ENCODE data around the gene SPATA13.

The SPATA13 gene

GRCh38 chr13:24288870-24289269, 128.3 kb downstream of the SPATA13 start:
- no peaks in the 10 kb centered on the region for H3K9me3 ChIP-seq (ENCODE audit: control insufficient read depth in 1 of 2, low read length in 2 of 2)
- no peak overlapping the region for H3K27ac ChIP-seq (ENCODE audit: low read length)
- peaks cover 0 to 6% of the 10 kb centered on the region in 2 donors for H3K4me1 ChIP-seq (ENCODE audit: control insufficient read depth in 1 of 2, insufficient read depth in 2 of 2, low read length in 2 of 2)
- peaks cover 60 to 64% of the 10 kb centered on the region in 2 donors for H3K36me3 ChIP-seq (ENCODE audit: control insufficient read depth in 1 of 2, insufficient read depth in 2 of 2, low read length in 2 of 2)
- no peaks in the 10 kb centered on the region for H3K27me3 ChIP-seq (ENCODE audit: low read depth, low read length)
- no peak overlapping the region for H3K4me3 ChIP-seq (ENCODE audit: low read depth in 1 of 2, low read length in 2 of 2)

GRCh38 chr13:24290280-24290932, 129.9 kb downstream of the SPATA13 start:
- peaks cover 63 to 68% of the 10 kb centered on the region in 2 donors for H3K36me3 ChIP-seq (ENCODE audit: control insufficient read depth in 1 of 2, insufficient read depth in 2 of 2, low read length in 2 of 2)
- no peaks in the 10 kb centered on the region for H3K9me3 ChIP-seq (ENCODE audit: control insufficient read depth in 1 of 2, low read length in 2 of 2)
- no peak overlapping the region for H3K27ac ChIP-seq (ENCODE audit: low read length)
- peaks cover 0 to 6% of the 10 kb centered on the region in 2 donors for H3K4me1 ChIP-seq (ENCODE audit: control insufficient read depth in 1 of 2, insufficient read depth in 2 of 2, low read length in 2 of 2)
- H3K4me3 ChIP-seq (ENCODE audit: low read depth in 1 of 2, low read length in 2 of 2) = no peak overlapping the region
- H3K27me3 ChIP-seq (ENCODE audit: low read depth, low read length) = no peaks in the 10 kb centered on the region

GRCh38 chr13:24292481-24292880, 132.0 kb downstream of the SPATA13 start:
- Histone ChIP-seq H3K9me3 (ENCODE audit: control insufficient read depth in 1 of 2, low read length in 2 of 2) (no peaks in the 10 kb centered on the region), H3K27ac (ENCODE audit: low read length) (no peak overlapping the region), H3K27me3 (ENCODE audit: low read depth, low read length) (no peaks in the 10 kb centered on the region), H3K36me3 (ENCODE audit: control insufficient read depth in 1 of 2, insufficient read depth in 2 of 2, low read length in 2 of 2) (peaks cover 65 to 68% of the 10 kb centered on the region in 2 donors), H3K4me1 (ENCODE audit: control insufficient read depth in 1 of 2, insufficient read depth in 2 of 2, low read length in 2 of 2) (peaks cover 0 to 6% of the 10 kb centered on the region in 2 donors), H3K4me3 (ENCODE audit: low read depth in 1 of 2, low read length in 2 of 2) (no peak overlapping the region)

- H3K27ac ChIP-seq (ENCODE audit: low read length) = no peak overlapping the region
- H3K36me3 ChIP-seq (ENCODE audit: control insufficient read depth in 1 of 2, insufficient read depth in 2 of 2, low read length in 2 of 2) = peaks cover 67 to 72% of the 10 kb centered on the region in 2 donors
- H3K27me3 ChIP-seq (ENCODE audit: low read depth, low read length) = no peaks in the 10 kb centered on the region
- H3K9me3 ChIP-seq (ENCODE audit: control insufficient read depth in 1 of 2, low read length in 2 of 2) = no peaks in the 10 kb centered on the region
- H3K4me1 ChIP-seq (ENCODE audit: control insufficient read depth in 1 of 2, insufficient read depth in 2 of 2, low read length in 2 of 2) = peaks cover 0 to under 1% of the 10 kb centered on the region in 2 donors
- H3K4me3 ChIP-seq (ENCODE audit: low read depth in 1 of 2, low read length in 2 of 2) = no peak overlapping the region
Observed at GRCh38 chr13:24293746-24294145, 133.2 kb downstream of the SPATA13 start.

- Histone ChIP-seq H3K9me3 (ENCODE audit: control insufficient read depth in 1 of 2, low read length in 2 of 2) (no peaks in the 10 kb centered on the region), H3K4me1 (ENCODE audit: control insufficient read depth in 1 of 2, insufficient read depth in 2 of 2, low read length in 2 of 2) (peaks cover 0 to 3% of the 10 kb centered on the region in 2 donors), H3K36me3 (ENCODE audit: control insufficient read depth in 1 of 2, insufficient read depth in 2 of 2, low read length in 2 of 2) (peaks cover 69 to 77% of the 10 kb centered on the region in 2 donors), H3K27ac (ENCODE audit: low read length) (no peak overlapping the region), H3K27me3 (ENCODE audit: low read depth, low read length) (no peaks in the 10 kb centered on the region), H3K4me3 (ENCODE audit: low read depth in 1 of 2, low read length in 2 of 2) (no peak overlapping the region)
Observed at GRCh38 chr13:24299488-24300114, 139.1 kb downstream of the SPATA13 start.

GRCh38 chr13:24301434-24301833, 140.9 kb downstream of the SPATA13 start:
- peaks cover 0 to 7% of the 10 kb centered on the region in 2 donors for H3K4me1 ChIP-seq (ENCODE audit: control insufficient read depth in 1 of 2, insufficient read depth in 2 of 2, low read length in 2 of 2)
- no peaks in the 10 kb centered on the region for H3K9me3 ChIP-seq (ENCODE audit: control insufficient read depth in 1 of 2, low read length in 2 of 2)
- no peak overlapping the region for H3K27ac ChIP-seq (ENCODE audit: low read length)

GRCh38 chr13:24301911-24302310, 141.4 kb downstream of the SPATA13 start:
- Histone ChIP-seq H3K36me3 (ENCODE audit: control insufficient read depth in 1 of 2, insufficient read depth in 2 of 2, low read length in 2 of 2) (peaks cover 60 to 66% of the 10 kb centered on the region in 2 donors), H3K9me3 (ENCODE audit: control insufficient read depth in 1 of 2, low read length in 2 of 2) (no peaks in the 10 kb centered on the region), H3K4me1 (ENCODE audit: control insufficient read depth in 1 of 2, insufficient read depth in 2 of 2, low read length in 2 of 2) (peaks cover 0 to 7% of the 10 kb centered on the region in 2 donors), H3K27me3 (ENCODE audit: low read depth, low read length) (no peaks in the 10 kb centered on the region), H3K4me3 (ENCODE audit: low read depth in 1 of 2, low read length in 2 of 2) (no peak overlapping the region), H3K27ac (ENCODE audit: low read length) (no peak overlapping the region)

More at GRCh38 chr13:24301434-24301833, 140.9 kb downstream of the SPATA13 start:
- H3K4me3 ChIP-seq (ENCODE audit: low read depth in 1 of 2, low read length in 2 of 2) = no peak overlapping the region
- no peaks in the 10 kb centered on the region for H3K27me3 ChIP-seq (ENCODE audit: low read depth, low read length)
- H3K36me3 ChIP-seq (ENCODE audit: control insufficient read depth in 1 of 2, insufficient read depth in 2 of 2, low read length in 2 of 2) = peaks cover 64 to 66% of the 10 kb centered on the region in 2 donors

GRCh38 chr13:24304620-24305019, 144.1 kb downstream of the SPATA13 start:
- Histone ChIP-seq H3K27ac (ENCODE audit: low read length) (no peak overlapping the region), H3K36me3 (ENCODE audit: control insufficient read depth in 1 of 2, insufficient read depth in 2 of 2, low read length in 2 of 2) (peaks cover 33 to 39% of the 10 kb centered on the region in 2 donors)

GRCh38 chr13:24306632-24307031, 146.1 kb downstream of the SPATA13 start:
- peaks cover 13 to 22% of the 10 kb centered on the region in 2 donors for H3K36me3 ChIP-seq (ENCODE audit: control insufficient read depth in 1 of 2, insufficient read depth in 2 of 2, low read length in 2 of 2)
- no peak overlapping the region for H3K4me3 ChIP-seq (ENCODE audit: low read depth in 1 of 2, low read length in 2 of 2)
- H3K9me3 ChIP-seq (ENCODE audit: control insufficient read depth in 1 of 2, low read length in 2 of 2) = no peaks in the 10 kb centered on the region
- peaks cover 0 to 7% of the 10 kb centered on the region in 2 donors for H3K4me1 ChIP-seq (ENCODE audit: control insufficient read depth in 1 of 2, insufficient read depth in 2 of 2, low read length in 2 of 2)
- no peaks in the 10 kb centered on the region for H3K27me3 ChIP-seq (ENCODE audit: low read depth, low read length)
- H3K27ac ChIP-seq (ENCODE audit: low read length) = no peak overlapping the region

More at GRCh38 chr13:24304620-24305019, 144.1 kb downstream of the SPATA13 start:
- Histone ChIP-seq H3K4me1 (ENCODE audit: control insufficient read depth in 1 of 2, insufficient read depth in 2 of 2, low read length in 2 of 2) (peaks cover 0 to 7% of the 10 kb centered on the region in 2 donors), H3K9me3 (ENCODE audit: control insufficient read depth in 1 of 2, low read length in 2 of 2) (no peaks in the 10 kb centered on the region), H3K27me3 (ENCODE audit: low read depth, low read length) (no peaks in the 10 kb centered on the region), H3K4me3 (ENCODE audit: low read depth in 1 of 2, low read length in 2 of 2) (no peak overlapping the region)

GRCh38 chr13:24307211-24308067, 146.9 kb downstream of the SPATA13 start:
- Histone ChIP-seq H3K4me3 (ENCODE audit: low read depth in 1 of 2, low read length in 2 of 2) (no peak overlapping the region), H3K4me1 (ENCODE audit: control insufficient read depth in 1 of 2, insufficient read depth in 2 of 2, low read length in 2 of 2) (peaks cover 0 to 7% of the 10 kb centered on the region in 2 donors), H3K27me3 (ENCODE audit: low read depth, low read length) (no peaks in the 10 kb centered on the region), H3K9me3 (ENCODE audit: control insufficient read depth in 1 of 2, low read length in 2 of 2) (no peaks in the 10 kb centered on the region), H3K36me3 (ENCODE audit: control insufficient read depth in 1 of 2, insufficient read depth in 2 of 2, low read length in 2 of 2) (peaks cover 11 to 22% of the 10 kb centered on the region in 2 donors), H3K27ac (ENCODE audit: low read length) (no peak overlapping the region)

GRCh38 chr13:24308068-24308445, 147.5 kb downstream of the SPATA13 start:
- Histone ChIP-seq H3K4me1 (ENCODE audit: control insufficient read depth in 1 of 2, insufficient read depth in 2 of 2, low read length in 2 of 2) (peaks cover 0 to 7% of the 10 kb centered on the region in 2 donors), H3K36me3 (ENCODE audit: control insufficient read depth in 1 of 2, insufficient read depth in 2 of 2, low read length in 2 of 2) (peaks cover 5 to 17% of the 10 kb centered on the region in 2 donors), H3K27me3 (ENCODE audit: low read depth, low read length) (no peaks in the 10 kb centered on the region), H3K9me3 (ENCODE audit: control insufficient read depth in 1 of 2, low read length in 2 of 2) (no peaks in the 10 kb centered on the region), H3K27ac (ENCODE audit: low read length) (no peak overlapping the region), H3K4me3 (ENCODE audit: low read depth in 1 of 2, low read length in 2 of 2) (no peak overlapping the region)
